ENCODE measurements around the gene SIK1. TPM values are rescaled to one million over a fixed set of nuclear protein-coding genes. Genes with fewer than 3 reads are reported as not detected.
"Not testable (repeated sequence)": the region's sequence is repeated elsewhere in the genome, so short reads cannot be mapped to it uniquely, and the experiment has no call there.

SIK1 gene
- polyA plus RNA-seq (2012; ENCODE audit: missing spikeins), result 5.8 TPM

- peak; percentile 5 for FAIRE-seq
- not testable (repeated sequence) for DNase-seq (ENCODE audit: insufficient read length)
These were observed at the start of gene SIK1 for GRCh38 chr21:43426404-43427241. SIK1 (minus strand) TSS chr21:43427131; CDS start chr21:43426178, 953 bp downstream.

GRCh38 chr21:43471597-43472242 lies 44.8 kb upstream of the SIK1 start:
- FAIRE-seq; DNase-seq (ENCODE audit: insufficient read length): not testable (repeated sequence)

GRCh38 chr21:43469719-43470458 lies 43.0 kb upstream of the SIK1 start:
- not testable (repeated sequence) for FAIRE-seq; DNase-seq (ENCODE audit: insufficient read length)

- no peak for TF ChIP-seq TAF1 (IDR thresholded peaks at IDR 0.05; ENCODE audit: borderline replicate concordance, low read depth, low read length)
- no peak for TF ChIP-seq POLR2A (IDR thresholded peaks at IDR 0.05; ENCODE audit: low read depth, low read length)
- DNase-seq (ENCODE audit: insufficient read length), result no peak
- peak; percentile 98 for FAIRE-seq
These were observed 40.9 kb upstream of the SIK1 start for GRCh38 chr21:43467785-43468184.

GRCh38 chr21:43465159-43465558 lies 38.2 kb upstream of the SIK1 start:
- peak; percentile 5 for FAIRE-seq
- not testable (repeated sequence) for DNase-seq (ENCODE audit: insufficient read length)

GRCh38 chr21:43463498-43464261 lies 36.7 kb upstream of the SIK1 start:
- DNase-seq (ENCODE audit: insufficient read length); FAIRE-seq: not testable (repeated sequence)

GRCh38 chr21:43462932-43463331 lies 36.0 kb upstream of the SIK1 start:
- not testable (repeated sequence) for DNase-seq (ENCODE audit: insufficient read length); FAIRE-seq

- not testable (repeated sequence) for DNase-seq (ENCODE audit: insufficient read length); FAIRE-seq
These were observed 33.5 kb upstream of the SIK1 start for GRCh38 chr21:43460475-43460874.

- not testable (repeated sequence) for FAIRE-seq; DNase-seq (ENCODE audit: insufficient read length)
These were observed 32.1 kb upstream of the SIK1 start for GRCh38 chr21:43458995-43459394.

GRCh38 chr21:43456616-43457314 lies 29.8 kb upstream of the SIK1 start:
- peak; percentile 67 for FAIRE-seq

GRCh38 chr21:43455717-43456116 lies 28.8 kb upstream of the SIK1 start:
- not testable (repeated sequence) for FAIRE-seq; DNase-seq (ENCODE audit: insufficient read length)

More at GRCh38 chr21:43456616-43457314, 29.8 kb upstream of the SIK1 start:
- DNase-seq (ENCODE audit: insufficient read length), result not testable (repeated sequence)

- not testable (repeated sequence) for FAIRE-seq; DNase-seq (ENCODE audit: insufficient read length)
These were observed 27.2 kb upstream of the SIK1 start for GRCh38 chr21:43454176-43454575.

- not testable (repeated sequence) for DNase-seq (ENCODE audit: insufficient read length); FAIRE-seq
These were observed 24.9 kb upstream of the SIK1 start for GRCh38 chr21:43451850-43452249.

- not testable (repeated sequence) for DNase-seq (ENCODE audit: insufficient read length); FAIRE-seq
These were observed 23.4 kb upstream of the SIK1 start for GRCh38 chr21:43450287-43450686.

- FAIRE-seq; DNase-seq (ENCODE audit: insufficient read length): not testable (repeated sequence)
These were observed 20.5 kb upstream of the SIK1 start for GRCh38 chr21:43447353-43447977.

GRCh38 chr21:43446277-43446932 lies 19.5 kb upstream of the SIK1 start:
- DNase-seq (ENCODE audit: insufficient read length); FAIRE-seq: not testable (repeated sequence)

GRCh38 chr21:43444524-43444923 lies 17.6 kb upstream of the SIK1 start:
- FAIRE-seq; DNase-seq (ENCODE audit: insufficient read length): not testable (repeated sequence)

- FAIRE-seq; DNase-seq (ENCODE audit: insufficient read length): not testable (repeated sequence)
These were observed 15.6 kb upstream of the SIK1 start for GRCh38 chr21:43442571-43442970.
